H1 (cell line): ENCODE measurements around the gene LPIN2. TPM values are rescaled to one million over a fixed set of nuclear protein-coding genes. Genes with fewer than 3 reads are reported as not detected.

Source experiments
- CTCF ChIA-PET: fragments of 300-600 bp; sonication (Branson Sonifier 250); formaldehyde crosslinking; loops from one replicate; lab custom pipeline; 2021; ENCODE audit not compliant: partially characterized antibody; lab: Charles Lee
- POLR2A ChIA-PET: fragments of 300-600 bp; sonication (Branson Sonifier 250); formaldehyde crosslinking; loops from one replicate; lab custom pipeline; 2021; ENCODE audit warnings: inconsistent platforms; ENCODE audit not compliant: partially characterized antibody; lab: Charles Lee
- DNase-seq, 2 experiments: peaks; one replicate each; pipeline versions ENCODE4 v3.0.0 to v3.0.0-alpha.2; 2010 to 2022; ENCODE audit warnings: low spot score in 2 of 2, low read depth in 1 of 2, mixed read lengths in 1 of 2
- FAIRE-seq: peaks from 2 replicates; lab custom pipeline; 2011; peaks lifted over from hg19 to GRCh38; lab: Jason Lieb, UNC
- H2AFZ ChIP-seq: 2 replicates; pipeline ENCODE4 v1.8.1; 2012; ENCODE audit warnings: low read length, inconsistent platforms
- H2AK5ac ChIP-seq: 2 replicates; pipeline ENCODE4 v1.6.1; 2013; ENCODE audit warnings: low read depth, low read length
- H2BK120ac ChIP-seq: replicated peaks from 2 replicates; pipeline ENCODE3; 2013; ENCODE audit warnings: low read depth, low read length, inconsistent platforms
- H2BK12ac ChIP-seq: 2 replicates; pipeline ENCODE4 v1.6.1; 2013; ENCODE audit warnings: low read depth, low read length
- H2BK15ac ChIP-seq: 2 replicates; pipeline ENCODE4 v1.6.1; 2013; ENCODE audit warnings: low read length
- H2BK20ac ChIP-seq: 2 replicates; pipeline ENCODE4 v1.6.1; 2013; ENCODE audit warnings: low read length
- H2BK5ac ChIP-seq: 2 replicates; pipeline ENCODE4 v1.6.1; 2013; ENCODE audit warnings: low read depth, low read length
- H3K14ac ChIP-seq: 2 replicates; pipeline ENCODE4 v1.6.1; 2013; ENCODE audit warnings: inconsistent platforms; ENCODE audit not compliant: insufficient read length
- H3K18ac ChIP-seq: 2 replicates; pipeline ENCODE4 v1.6.1; 2013; ENCODE audit warnings: low read length; ENCODE audit errors: extremely low read depth
- H3K23ac ChIP-seq: 2 replicates; pipeline ENCODE4 v1.6.1; 2013; ENCODE audit warnings: inconsistent platforms; ENCODE audit not compliant: insufficient read length
- H3K23me2 ChIP-seq: 2 replicates; pipeline ENCODE4 v1.6.1; 2013; ENCODE audit warnings: low read depth, low read length
- H3K27ac ChIP-seq: 2 replicates; pipeline ENCODE4 v1.6.1; 2011; ENCODE audit warnings: low read depth, low read length, inconsistent platforms
- H3K27me3 ChIP-seq, 4 experiments: replicated peaks in 1 of 4; 1 replicate in 1 of 4; 2 replicates in 3 of 4; pipeline versions ENCODE4 v1.6.1 to v1.8.1; 2011 to 2013; ENCODE audit warnings: low read length in 3 of 4, mild to moderate bottlenecking in 3 of 4, inconsistent platforms in 2 of 4, mixed read lengths in 2 of 4, moderate library complexity in 1 of 4; ENCODE audit not compliant: control insufficient read depth in 3 of 4, insufficient read depth in 3 of 4; ENCODE audit errors: extremely low read depth in 1 of 4
- H3K36me3 ChIP-seq, 4 experiments: 2 replicates each; pipeline versions ENCODE4 v1.6.1 to v1.8.1; 2011 to 2013; ENCODE audit warnings: mild to moderate bottlenecking in 4 of 4, low read length in 3 of 4, moderate library complexity in 2 of 4, control low read depth in 1 of 4, inconsistent platforms in 1 of 4; ENCODE audit not compliant: insufficient read depth in 4 of 4, control insufficient read depth in 2 of 4
- H3K4ac ChIP-seq: replicated peaks from 2 replicates; pipeline ENCODE3; 2013; ENCODE audit warnings: low read length, low read depth, mixed read lengths, inconsistent platforms; ENCODE audit not compliant: insufficient read length
- H3K4me1 ChIP-seq, 4 experiments: replicated peaks in 1 of 4; 1 replicate in 1 of 4; 2 replicates in 3 of 4; pipeline versions ENCODE4 v1.6.1 to v1.8.1; 2011 to 2013; ENCODE audit warnings: low read length in 3 of 4, inconsistent platforms in 2 of 4, mixed read lengths in 1 of 4; ENCODE audit not compliant: insufficient read depth in 4 of 4, control insufficient read depth in 3 of 4
- H3K4me2 ChIP-seq, 2 experiments: 2 replicates each; pipeline versions ENCODE4 v1.6.1 to v1.8.1; 2011 to 2013; ENCODE audit warnings: low read depth in 2 of 2, low read length in 2 of 2, control low read depth in 1 of 2, inconsistent platforms in 1 of 2, mild to moderate bottlenecking in 1 of 2; ENCODE audit not compliant: insufficient read depth in 1 of 2
- H3K4me3 ChIP-seq, 4 experiments: fragments of 200-600, 300-600 bp in 1 of 4; sonication (generic), shearing (Covaris generic), sonication (Bioruptor Twin) in 1 of 4; 2 replicates each; pipeline versions ENCODE4 v1.5.1 to v1.8.1; 2011 to 2016; ENCODE audit warnings: low read length in 4 of 4, low read depth in 3 of 4, control low read depth in 2 of 4, inconsistent platforms in 2 of 4, mild to moderate bottlenecking in 2 of 4, mixed read lengths in 1 of 4, moderate library complexity in 1 of 4; ENCODE audit not compliant: insufficient read depth in 2 of 4; ENCODE audit errors: extremely low read depth in 1 of 4
- H3K56ac ChIP-seq: replicated peaks from 2 replicates; pipeline ENCODE3; 2013; ENCODE audit warnings: low read depth, mild to moderate bottlenecking, mixed read lengths, low read length, inconsistent platforms; ENCODE audit not compliant: insufficient read length
- H3K79me1 ChIP-seq: 2 replicates; pipeline ENCODE4 v1.6.1; 2013; ENCODE audit warnings: low read depth, low read length, control low read depth
- H3K79me2 ChIP-seq, 2 experiments: 2 replicates each; pipeline versions ENCODE4 v1.6.1 to v1.8.1; 2012 to 2013; ENCODE audit warnings: low read length in 2 of 2, mild to moderate bottlenecking in 2 of 2, inconsistent platforms in 1 of 2; ENCODE audit not compliant: insufficient read depth in 2 of 2, control insufficient read depth in 1 of 2
- H3K9ac ChIP-seq, 4 experiments: replicated peaks in 1 of 4; 1 replicate in 1 of 4; 2 replicates in 3 of 4; pipeline versions ENCODE4 v1.6.1 to v1.8.1; 2011 to 2013; ENCODE audit warnings: low read depth in 3 of 4, low read length in 3 of 4, control low read depth in 2 of 4, mild to moderate bottlenecking in 2 of 4, moderate library complexity in 2 of 4, inconsistent platforms in 1 of 4; ENCODE audit errors: extremely low read depth in 1 of 4
- H3K9me3 ChIP-seq, 2 experiments: 2 replicates each; pipeline versions ENCODE4 v1.6.1 to v1.8.1; 2012 to 2013; ENCODE audit warnings: mild to moderate bottlenecking in 2 of 2, moderate library complexity in 2 of 2, control low read depth in 1 of 2, inconsistent platforms in 1 of 2, low read depth in 1 of 2, low read length in 1 of 2, mixed read lengths in 1 of 2; ENCODE audit not compliant: insufficient read depth in 2 of 2
- H4K20me1 ChIP-seq, 2 experiments: replicated peaks in 1 of 2; 2 replicates each; pipeline versions ENCODE3 to v1.8.1; 2011 to 2013; ENCODE audit warnings: inconsistent platforms in 2 of 2, low read length in 2 of 2, mild to moderate bottlenecking in 1 of 2; ENCODE audit not compliant: insufficient read depth in 2 of 2, control insufficient read depth in 1 of 2
- H4K5ac ChIP-seq: 2 replicates; pipeline ENCODE4 v1.6.1; 2013; ENCODE audit warnings: low read length, low read depth, mixed read lengths, inconsistent platforms; ENCODE audit not compliant: insufficient read length
- H4K8ac ChIP-seq: 2 replicates; pipeline ENCODE4 v1.8.0; 2013; ENCODE audit warnings: mild to moderate bottlenecking, moderate library complexity, low read length, inconsistent platforms; ENCODE audit not compliant: insufficient read depth; ENCODE audit errors: extremely low read depth
- H4K91ac ChIP-seq: replicated peaks from 2 replicates; pipeline ENCODE3; 2013; ENCODE audit warnings: low read length, mixed read lengths, inconsistent platforms; ENCODE audit not compliant: insufficient read length
- EGR1 ChIP-seq: IDR thresholded peaks from 2 replicates; pipeline ENCODE4 v1.6.1; 2011; ENCODE audit warnings: low read depth, low read length, borderline replicate concordance
- KDM4A ChIP-seq: IDR thresholded peaks from one replicate; pipeline ENCODE4 v1.7.1; 2012; ENCODE audit warnings: low read depth, mild to moderate bottlenecking, moderate library complexity, low read length, inconsistent platforms; ENCODE audit not compliant: severe bottlenecking
- NANOG ChIP-seq: IDR thresholded peaks from 2 replicates; pipeline ENCODE4 v1.6.1; 2011; ENCODE audit warnings: low read length, low read depth, mild to moderate bottlenecking, inconsistent platforms; ENCODE audit not compliant: insufficient read depth, poor library complexity, severe bottlenecking
- POLR2AphosphoS5 ChIP-seq: IDR thresholded peaks from 2 replicates; pipeline ENCODE4 v1.6.1; 2011; ENCODE audit warnings: low read depth, low read length
- TBP ChIP-seq: IDR thresholded peaks from 2 replicates; pipeline ENCODE4 v1.6.1; 2011; ENCODE audit warnings: low read depth, low read length, improper control_type of control experiment
- WGBS, 2 experiments: shearing (Covaris generic) in 1 of 2; methylation state at CpG; one replicate each; pipeline versions ENCODE4 v1.1.6 to v1.1.7; 2013 to 2015; ENCODE audit warnings: low lambda C conversion rate in 2 of 2, mixed read lengths in 2 of 2, inconsistent platforms in 1 of 2, low coverage in 1 of 2, missing lambda C conversion rate in 1 of 2; ENCODE audit not compliant: insufficient replicate concordance in 2 of 2, insufficient coverage in 1 of 2, insufficient read length in 1 of 2; ENCODE audit errors: extremely low coverage in 1 of 2, missing lambda C conversion rate in 1 of 2; 5-methylcytosine and 5-hydroxymethylcytosine counted together
- polyA plus RNA-seq, 7 experiments: library from polyadenylated mRNA; depleted of rRNA in 3 of 7; stranded (reverse) in 5 of 7; unstranded in 2 of 7; fragments of >200 nt in 5 of 7; fragments of 200-250 nt in 2 of 7; gene quantifications; 1 replicate in 5 of 7; 2 replicates in 1 of 7; 4 replicates in 1 of 7; pipeline versions ENCODE4 v1.2.1 to v1.2.3, GENCODE V29; 2011 to 2013; ENCODE audit warnings: missing spikeins in 2 of 7, mixed read lengths in 2 of 7
- total RNA-seq: library from RNA; stranded (reverse); fragmentation: NEBNext Ultra II Directional; extraction: Animal tissue kit (Norgen Biotek cat#: 25700); gene quantifications from 2 replicates; pipeline ENCODE4 v1.2.1, GENCODE V29; 2021

The LPIN2 gene
- total and polyA plus RNA-seq, 2 of the 8 experiments (the other 6 are each of a cell fraction or from before 2014, with no cell fraction given), result 7.4 to 14.2 TPM

- H3K9me3 ChIP-seq, result no peaks in the 10 kb centered on the region
- H4K91ac ChIP-seq, result no peak overlapping the region
- no peak overlapping the region for H2AFZ ChIP-seq
- no peaks in the 10 kb centered on the region; a peak in 1 of 7 replicates for H3K27me3 ChIP-seq
- TF ChIP-seq POLR2AphosphoS5, result no peak
- no peak for TF ChIP-seq KDM4A
- TF ChIP-seq EGR1, result no peak
- TF ChIP-seq TBP, result no peak
- TF ChIP-seq NANOG, result no peak
- TF ChIP-seq, all 59 proteins: peak for 0
- FAIRE-seq (no peak), DNase-seq (no peak)
- H3K4ac ChIP-seq, result no peak overlapping the region
- ChIA-PET CTCF (interaction anchor here (0.6 to 1.3 kb wide), 6 partner anchors 36 to 138 kb away, joined by 3 to 5 read pairs (median 4); no protein-coding TSS in a partner anchor), POLR2A (no interaction called here)
- H4K5ac ChIP-seq, result no peak overlapping the region
- no peak overlapping the region for H4K8ac ChIP-seq
- no peak overlapping the region for H3K18ac ChIP-seq
- H2BK20ac ChIP-seq, result no peak overlapping the region
- H3K27ac ChIP-seq, result no peak overlapping the region
- no peaks in the 10 kb centered on the region; the same call in none of the 2 replicates for H3K23me2 ChIP-seq
- no peak overlapping the region for H2BK12ac ChIP-seq
- H3K4me2 ChIP-seq, result no peak overlapping the region
- H4K20me1 ChIP-seq, result peaks cover 0 to 2% of the 10 kb centered on the region in 2 experiments
- peaks cover 0 to 17% of the 10 kb centered on the region in 2 experiments; a peak in 2 of 4 replicates for H3K79me2 ChIP-seq
- H2BK5ac ChIP-seq, result no peak overlapping the region
- WGBS, 2 experiments, result 89% methylated on average over 4 of the region's 4 CpGs; no CpG with 5 or more reads in 1 of the 2 experiments
- H3K36me3 ChIP-seq, result peaks cover 0 to 6% (median under 1%) of the 10 kb centered on the region in 4 experiments; a peak in 1 of 8 replicates
- no peak overlapping the region for H2AK5ac ChIP-seq
- no peak overlapping the region for H3K9ac ChIP-seq
- H2BK120ac ChIP-seq, result no peak overlapping the region
- H3K79me1 ChIP-seq, result no peaks in the 10 kb centered on the region; the same call in 1 of the 2 replicates
- H3K4me1 ChIP-seq, result peaks cover 0 to 6% (median 2%) of the 10 kb centered on the region in 4 experiments; a peak in 3 of 7 replicates
- H3K23ac ChIP-seq, result no peak overlapping the region
- no peak overlapping the region for H3K56ac ChIP-seq
- no peak overlapping the region for H2BK15ac ChIP-seq
- H3K4me3 ChIP-seq, result no peak overlapping the region
- no peak overlapping the region for H3K14ac ChIP-seq
Observed at GRCh38 chr18:3015204-3015592, 2.3 kb upstream of the LPIN2 start.
